Neural cell (in vitro differentiated cells): Measurements from ENCODE around the gene PPM1H. TPM values are rescaled to one million over a fixed set of nuclear protein-coding genes. Genes with fewer than 3 reads are reported as not detected.

ENCODE experiments used
- H2AFZ ChIP-seq: fragments of 200-600, 300-800 bp; sonication (generic), shearing (Covaris generic); 2 replicates; pipeline ENCODE4 v1.6.0; 2014; ENCODE audit warnings: low read depth, mild to moderate bottlenecking, antibody characterized with exemption, low read length, moderate library complexity
- H3F3A ChIP-seq: fragments of 200-600 bp; shearing (Covaris generic); 2 replicates; pipeline ENCODE4 v1.6.1; 2016; ENCODE audit warnings: mild to moderate bottlenecking, moderate library complexity, mixed read lengths, antibody characterized with exemption, low read length; ENCODE audit not compliant: insufficient read depth, poor library complexity, severe bottlenecking
- H3K27ac ChIP-seq: fragments of 200-600, 300-800 bp; sonication (generic), shearing (Covaris generic); 2 replicates; pipeline ENCODE4 v1.5.1; 2014; ENCODE audit warnings: mild to moderate bottlenecking, low read length, moderate library complexity
- H3K27me3 ChIP-seq: fragments of 300-800, 200-600 bp; sonication (generic), shearing (Covaris generic); 2 replicates; pipeline ENCODE4 v1.6.0; 2014; ENCODE audit warnings: mild to moderate bottlenecking, low read depth, low read length, moderate library complexity; ENCODE audit not compliant: insufficient read depth
- H3K36me3 ChIP-seq: fragments of 300-800, 200-600 bp; sonication (generic), shearing (Covaris generic); 2 replicates; pipeline ENCODE4 v1.5.1; 2014; ENCODE audit warnings: mild to moderate bottlenecking, antibody characterized with exemption, low read length, moderate library complexity; ENCODE audit not compliant: insufficient read depth
- H3K4me2 ChIP-seq: fragments of 300-800, 200-600 bp; sonication (generic), shearing (Covaris generic); 2 replicates; pipeline ENCODE4 v1.6.0; 2014; ENCODE audit warnings: mild to moderate bottlenecking, low read length
- H3K4me3 ChIP-seq: fragments of 300-800, 200-600 bp; sonication (generic), shearing (Covaris generic); 2 replicates; pipeline ENCODE4 v1.5.1; 2014; ENCODE audit warnings: mild to moderate bottlenecking, low read length, moderate library complexity
- H3K79me2 ChIP-seq: fragments of 200-600 bp; shearing (Covaris generic); replicated peaks from 2 replicates; pipeline ENCODE4 v1.6.0; 2014; ENCODE audit warnings: mild to moderate bottlenecking, low read length, moderate library complexity; ENCODE audit not compliant: insufficient read depth
- H3K9ac ChIP-seq: fragments of 300-800, 200-600 bp; sonication (generic), shearing (Covaris generic); 2 replicates; pipeline ENCODE4 v1.6.1; 2016; ENCODE audit warnings: mild to moderate bottlenecking, low read length, mixed read lengths
- H3K9me2 ChIP-seq: fragments of 200-600 bp; shearing (Covaris generic); 2 replicates; pipeline ENCODE4 v1.6.1; 2016; ENCODE audit warnings: mild to moderate bottlenecking, low read length, mixed read lengths; ENCODE audit not compliant: insufficient read depth
- H3K9me3 ChIP-seq: fragments of 200-600, 300-800 bp; sonication (generic), shearing (Covaris generic); 2 replicates; pipeline ENCODE4 v1.6.1; 2016; ENCODE audit warnings: mild to moderate bottlenecking, mixed run types, low read length, moderate library complexity, mixed read lengths
- H4K20me1 ChIP-seq: fragments of 200-600 bp; shearing (Covaris generic); 2 replicates; pipeline ENCODE4 v1.6.1; 2016; ENCODE audit warnings: mild to moderate bottlenecking, mixed run types; ENCODE audit not compliant: insufficient read depth
- CTCF ChIP-seq: fragments of 450-650 bp; IDR thresholded peaks from 2 replicates; pipeline ENCODE4 v1.5.1; 2014; ENCODE audit warnings: antibody characterized with exemption, mild to moderate bottlenecking, moderate library complexity; ENCODE audit not compliant: poor library complexity, severe bottlenecking
- EP300 ChIP-seq: fragments of 450-650 bp; conservative IDR thresholded peaks from 2 replicates; pipeline ENCODE4 v1.6.1; 2014; ENCODE audit warnings: antibody characterized with exemption, mild to moderate bottlenecking, moderate library complexity; ENCODE audit not compliant: poor library complexity, severe bottlenecking
- EZH2 ChIP-seq: fragments of 200-600, 300-800 bp; shearing (Covaris generic), sonication (generic); IDR thresholded peaks from 2 replicates; pipeline ENCODE4 v1.6.1; 2014; ENCODE audit warnings: antibody characterized with exemption, low read length, borderline replicate concordance, mild to moderate bottlenecking; ENCODE audit not compliant: insufficient read depth, poor library complexity, severe bottlenecking
- MXI1 ChIP-seq: fragments of 450-650 bp; conservative IDR thresholded peaks from 2 replicates; pipeline ENCODE4 v1.6.1; 2014; ENCODE audit warnings: antibody characterized with exemption, mild to moderate bottlenecking; ENCODE audit not compliant: poor library complexity, severe bottlenecking
- POLR2AphosphoS5 ChIP-seq: IDR thresholded peaks from 2 replicates; pipeline ENCODE4 v1.6.1; 2012
- RAD21 ChIP-seq: fragments of 450-650 bp; conservative IDR thresholded peaks from 2 replicates; pipeline ENCODE4 v1.6.1; 2014; ENCODE audit warnings: antibody characterized with exemption, mild to moderate bottlenecking, moderate library complexity
- REST ChIP-seq: IDR thresholded peaks from 2 replicates; pipeline ENCODE4 v1.6.1; 2012; ENCODE audit warnings: borderline replicate concordance
- SMC3 ChIP-seq: fragments of 450-650 bp; conservative IDR thresholded peaks from 2 replicates; pipeline ENCODE4 v1.6.1; 2014; ENCODE audit warnings: antibody characterized with exemption, mild to moderate bottlenecking, moderate library complexity; ENCODE audit not compliant: poor library complexity
- TAF1 ChIP-seq: IDR thresholded peaks from 2 replicates; pipeline ENCODE4 v1.6.1; 2012; ENCODE audit warnings: low read depth
- polyA plus RNA-seq: library from polyadenylated mRNA; depleted of rRNA; stranded (reverse); fragments of >200 nt; gene quantifications from 2 replicates; pipeline ENCODE4 v1.2.3, GENCODE V29; 2014

PPM1H gene
- polyA plus RNA-seq, 1 donor from 2014 or later: 3.9 TPM

- H3F3A ChIP-seq: no peaks in the 10 kb centered on the region
- no peaks in the 10 kb centered on the region for H4K20me1 ChIP-seq
- no peaks in the 10 kb centered on the region for H3K9me2 ChIP-seq
- no peak for TF ChIP-seq SMC3
- TF ChIP-seq REST: no peak
- TF ChIP-seq EP300: no peak
- no peak for TF ChIP-seq TAF1
- TF ChIP-seq POLR2AphosphoS5: no peak
- TF ChIP-seq RAD21: no peak
- no peak for TF ChIP-seq EZH2
- TF ChIP-seq CTCF: no peak
- H3K9me3 ChIP-seq: no peaks in the 10 kb centered on the region
- no peaks in the 10 kb centered on the region for H3K79me2 ChIP-seq
- H3K36me3 ChIP-seq: no peaks in the 10 kb centered on the region
- H3K27ac ChIP-seq: no peak overlapping the region
- no peak overlapping the region for H3K9ac ChIP-seq
- no peak overlapping the region for H3K4me2 ChIP-seq
- H2AFZ ChIP-seq: no peak overlapping the region
- no peak overlapping the region for H3K4me3 ChIP-seq
- no peaks in the 10 kb centered on the region for H3K27me3 ChIP-seq
Observed at GRCh38 chr12:62860020-62860419, 74.9 kb downstream of the PPM1H start.

GRCh38 chr12:62859321-62859737 lies 75.6 kb downstream of the PPM1H start:
- TF ChIP-seq EP300 (no peak), MXI1 (no peak), POLR2AphosphoS5 (no peak), RAD21 (no peak), EZH2 (no peak), SMC3 (no peak), REST (no peak), TAF1 (no peak), CTCF (no peak)
- no peaks in the 10 kb centered on the region for H3K9me2 ChIP-seq
- no peak overlapping the region for H3K4me2 ChIP-seq
- no peaks in the 10 kb centered on the region for H3K79me2 ChIP-seq
- H3K36me3 ChIP-seq: no peaks in the 10 kb centered on the region
- H2AFZ ChIP-seq: no peak overlapping the region
- no peak overlapping the region for H3K9ac ChIP-seq
- H3K27me3 ChIP-seq: no peaks in the 10 kb centered on the region
- H3K9me3 ChIP-seq: no peaks in the 10 kb centered on the region
- H3K4me3 ChIP-seq: no peak overlapping the region
- no peaks in the 10 kb centered on the region for H4K20me1 ChIP-seq
- no peaks in the 10 kb centered on the region for H3F3A ChIP-seq
- H3K27ac ChIP-seq: no peak overlapping the region
